HepG2 (cell line): Measurements from ENCODE around the gene CSNK1D. TPM values are rescaled to one million over a fixed set of nuclear protein-coding genes. Genes with fewer than 3 reads are reported as not detected.

ENCODE experiments used
- MED1 ChIP-seq: sonication (generic); formaldehyde crosslinking; IDR thresholded peaks from 2 replicates; pipeline ENCODE4 v1.4.0; 2020; ENCODE audit warnings: missing genetic modification reagents
- ZNF646 ChIP-seq: sonication (generic); formaldehyde crosslinking; IDR thresholded peaks from 2 replicates; pipeline ENCODE4 v1.9.0; 2021; ENCODE audit warnings: mild to moderate bottlenecking, missing genetic modification reagents
- polyA plus RNA-seq, 8 experiments: library from polyadenylated mRNA; depleted of rRNA in 3 of 8; stranded (reverse) in 7 of 8; unstranded in 1 of 8; fragments of >200 nt; fragmentation: Illumina TruSeq in 4 of 8; extraction: Trizol in 4 of 8; gene quantifications; 2 replicates each; pipeline versions ENCODE4 v1.2.1 to v1.2.3, GENCODE V29; 2011 to 2016; ENCODE audit warnings: low read depth in 4 of 8, missing spikeins in 1 of 8, mixed read lengths in 1 of 8; ENCODE audit not compliant: insufficient read depth in 1 of 8
- total RNA-seq, 5 experiments: library from RNA; depleted of rRNA; stranded (reverse); fragments of >200 nt; fragmentation: Illumina TruSeq; extraction: Trizol; gene quantifications; 2 replicates each; pipeline ENCODE4 v1.2.3, GENCODE V29; 2016; ENCODE audit warnings: low read depth in 1 of 5
- TF ChIP-seq, protein P1 (sequence below): sonication (generic); formaldehyde crosslinking; IDR thresholded peaks from 2 replicates; pipeline ENCODE4 v1.4.0; 2020; ENCODE audit warnings: missing genetic modification reagents, borderline replicate concordance

Gene CSNK1D
- total and polyA plus RNA-seq, 2 of the 13 experiments (the other 11 are each of a cell fraction or from before 2014, with no cell fraction given): 31.5 to 128 TPM

- TF ChIP-seq ZNF646 (CRISPR knock-in tag) (no peak), MED1 (CRISPR knock-in tag) (peak; percentile 90)
- TF ChIP-seq, protein P1, sequence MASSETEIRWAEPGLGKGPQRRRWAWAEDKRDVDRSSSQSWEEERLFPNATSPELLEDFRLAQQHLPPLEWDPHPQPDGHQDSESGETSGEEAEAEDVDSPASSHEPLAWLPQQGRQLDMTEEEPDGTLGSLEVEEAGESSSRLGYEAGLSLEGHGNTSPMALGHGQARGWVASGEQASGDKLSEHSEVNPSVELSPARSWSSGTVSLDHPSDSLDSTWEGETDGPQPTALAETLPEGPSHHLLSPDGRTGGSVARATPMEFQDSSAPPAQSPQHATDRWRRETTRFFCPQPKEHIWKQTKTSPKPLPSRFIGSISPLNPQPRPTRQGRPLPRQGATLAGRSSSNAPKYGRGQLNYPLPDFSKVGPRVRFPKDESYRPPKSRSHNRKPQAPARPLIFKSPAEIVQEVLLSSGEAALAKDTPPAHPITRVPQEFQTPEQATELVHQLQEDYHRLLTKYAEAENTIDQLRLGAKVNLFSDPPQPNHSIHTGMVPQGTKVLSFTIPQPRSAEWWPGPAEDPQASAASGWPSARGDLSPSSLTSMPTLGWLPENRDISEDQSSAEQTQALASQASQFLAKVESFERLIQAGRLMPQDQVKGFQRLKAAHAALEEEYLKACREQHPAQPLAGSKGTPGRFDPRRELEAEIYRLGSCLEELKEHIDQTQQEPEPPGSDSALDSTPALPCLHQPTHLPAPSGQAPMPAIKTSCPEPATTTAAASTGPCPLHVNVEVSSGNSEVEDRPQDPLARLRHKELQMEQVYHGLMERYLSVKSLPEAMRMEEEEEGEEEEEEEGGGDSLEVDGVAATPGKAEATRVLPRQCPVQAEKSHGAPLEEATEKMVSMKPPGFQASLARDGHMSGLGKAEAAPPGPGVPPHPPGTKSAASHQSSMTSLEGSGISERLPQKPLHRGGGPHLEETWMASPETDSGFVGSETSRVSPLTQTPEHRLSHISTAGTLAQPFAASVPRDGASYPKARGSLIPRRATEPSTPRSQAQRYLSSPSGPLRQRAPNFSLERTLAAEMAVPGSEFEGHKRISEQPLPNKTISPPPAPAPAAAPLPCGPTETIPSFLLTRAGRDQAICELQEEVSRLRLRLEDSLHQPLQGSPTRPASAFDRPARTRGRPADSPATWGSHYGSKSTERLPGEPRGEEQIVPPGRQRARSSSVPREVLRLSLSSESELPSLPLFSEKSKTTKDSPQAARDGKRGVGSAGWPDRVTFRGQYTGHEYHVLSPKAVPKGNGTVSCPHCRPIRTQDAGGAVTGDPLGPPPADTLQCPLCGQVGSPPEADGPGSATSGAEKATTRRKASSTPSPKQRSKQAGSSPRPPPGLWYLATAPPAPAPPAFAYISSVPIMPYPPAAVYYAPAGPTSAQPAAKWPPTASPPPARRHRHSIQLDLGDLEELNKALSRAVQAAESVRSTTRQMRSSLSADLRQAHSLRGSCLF (CRISPR knock-in tag): no peak; the same call in 1 of the 2 replicates
- TF ChIP-seq, all 625 proteins: peak for 338
Measured at GRCh38 chr17:82231562-82232321, 41.8 kb downstream of the CSNK1D start (continued).
